NCI-H1417 (cell line): ENCODE measurements around the gene GYG1.

ENCODE experiments used
- DNase-seq, 3 experiments: peaks; one replicate each; lab custom pipeline; 2025; lab: John Stamatoyannopoulos, UW

GYG1 gene

GRCh38 chr3:148991219-148992026, at the start of gene GYG1:
Gene GYG1, plus strand, starts transcription at chr3:148991540. Its CDS starts 101 bp downstream, at chr3:148991641.
- DNase-seq = peak; percentile 63 to 87 (median 87)

GRCh38 chr3:148943506-148944205, 47.7 kb upstream of the GYG1 start:
- DNase-seq = peak; percentile 54 to 92 (median 76)

GRCh38 chr3:148945116-148945515, 46.2 kb upstream of the GYG1 start:
- peak in 1 of 3 experiments; percentile 29 for DNase-seq

- DNase-seq = no peak
These were observed 42.3 kb upstream of the GYG1 start for GRCh38 chr3:148948913-148949657.

DNA sequence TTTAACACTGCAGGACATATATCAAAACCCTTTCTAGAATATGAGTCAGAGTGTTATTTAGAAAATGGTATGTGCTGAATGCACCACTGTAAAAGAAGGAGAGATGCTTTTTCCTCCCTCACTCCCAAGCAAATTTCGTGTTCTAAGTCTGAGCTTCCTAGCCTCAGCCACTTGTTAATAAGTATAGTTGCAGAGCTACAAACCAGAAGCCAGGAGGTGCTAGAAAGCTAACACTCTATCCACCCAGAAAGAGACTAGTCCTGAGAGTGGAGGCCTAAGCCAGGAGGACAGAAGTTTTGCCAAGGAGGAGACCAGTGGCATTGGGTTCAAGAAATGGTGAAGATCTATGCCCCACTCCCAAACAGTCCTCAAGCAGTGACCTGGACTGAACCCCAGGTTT, 40.5 kb upstream of the GYG1 start:
- DNase-seq = no peak

DNA sequence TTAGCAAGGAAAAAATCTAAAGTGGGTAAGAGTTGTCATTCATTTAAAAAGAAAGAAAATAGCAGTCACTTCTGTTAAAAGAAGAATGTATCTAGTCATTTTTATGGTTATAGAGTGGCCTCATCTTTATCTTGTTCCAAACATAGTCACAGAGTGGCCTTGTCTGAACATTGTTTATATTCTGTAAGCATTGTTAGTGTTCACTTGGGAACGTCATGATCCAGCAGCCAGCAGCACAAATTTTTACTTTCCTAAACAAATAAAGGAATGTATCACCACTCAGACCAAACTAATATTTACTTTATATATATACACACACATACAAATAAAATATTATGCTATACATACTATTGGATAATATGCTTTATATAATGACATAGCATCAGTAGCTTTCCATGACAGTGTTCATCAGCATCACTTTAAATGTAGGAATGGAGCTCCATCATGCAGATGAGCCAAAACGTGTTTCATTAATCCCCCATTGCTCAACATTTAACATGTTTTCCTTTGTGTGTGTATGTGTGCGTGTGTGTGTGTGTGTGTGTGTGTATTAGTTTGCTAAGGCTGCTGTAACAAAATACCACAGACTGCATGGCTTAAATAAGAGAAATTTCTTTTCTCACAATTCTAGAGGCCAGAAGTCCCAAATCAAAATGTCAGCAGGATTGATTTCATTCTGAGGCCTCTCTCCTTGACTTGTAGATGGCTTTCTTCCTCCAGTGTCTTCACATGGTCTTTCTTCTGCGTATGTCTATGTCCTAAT, 39.6 kb upstream of the GYG1 start:
- no peak for DNase-seq

DNA sequence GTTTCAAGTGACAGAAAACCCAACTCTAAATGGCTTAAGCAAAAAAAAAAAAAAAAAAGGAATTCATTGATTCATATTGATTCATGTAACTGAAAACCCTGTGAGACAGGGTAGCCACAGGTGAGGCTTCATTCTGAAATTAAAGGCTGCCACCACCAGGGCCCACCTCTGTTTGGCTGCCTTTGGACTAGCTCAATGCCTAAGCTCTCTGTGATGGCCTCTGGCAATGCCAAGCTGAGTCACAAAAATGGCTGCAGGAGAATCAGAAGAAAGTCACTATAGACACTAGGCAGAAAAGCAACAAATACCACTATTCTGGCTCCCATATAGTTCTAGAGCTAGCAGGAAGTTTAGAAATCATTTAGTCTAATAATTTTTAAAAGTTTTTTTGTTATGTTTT, 38.2 kb upstream of the GYG1 start:
- no peak for DNase-seq

- no peak for DNase-seq
These were observed 36.4 kb upstream of the GYG1 start for GRCh38 chr3:148954981-148955380.

DNA sequence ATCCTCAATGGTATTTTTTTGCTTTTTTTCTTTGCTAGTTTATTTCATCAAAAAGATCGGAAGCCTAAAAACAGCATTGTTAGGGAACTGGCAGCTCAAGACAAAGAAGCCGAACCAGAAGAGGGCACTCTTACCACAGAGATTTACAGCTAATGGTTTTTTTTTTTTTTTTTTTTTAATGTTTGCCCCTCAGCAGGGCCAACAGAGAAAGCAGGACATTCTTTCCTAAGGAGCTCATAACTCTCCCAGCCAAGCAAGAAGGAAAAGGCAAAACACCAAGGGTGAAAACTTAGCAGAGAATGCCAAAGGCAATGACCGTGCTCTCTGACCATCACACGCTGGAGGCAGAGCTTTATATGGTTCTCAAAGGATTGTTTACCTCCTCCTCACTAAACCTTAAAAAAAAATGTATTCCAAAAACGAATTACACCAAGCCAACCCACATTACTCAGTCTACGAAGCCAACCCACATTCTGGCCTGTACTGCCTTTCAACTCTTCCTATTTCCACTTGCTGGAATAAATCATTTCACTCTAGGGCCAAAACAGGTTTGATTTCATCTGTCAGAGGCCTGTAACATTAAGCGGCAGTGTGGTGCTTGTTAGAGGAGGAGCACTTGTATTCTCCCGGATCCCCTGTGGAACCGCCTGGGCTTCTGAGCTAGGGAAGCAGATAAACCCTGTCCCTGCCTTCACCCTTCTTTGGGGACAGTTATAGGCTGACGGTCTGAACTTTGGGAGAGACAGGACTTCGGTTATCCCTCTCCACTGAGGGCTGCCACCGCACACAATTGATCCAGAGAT, 35.6 kb upstream of the GYG1 start:
- peak; percentile 27 to 86 (median 54) for DNase-seq

DNA sequence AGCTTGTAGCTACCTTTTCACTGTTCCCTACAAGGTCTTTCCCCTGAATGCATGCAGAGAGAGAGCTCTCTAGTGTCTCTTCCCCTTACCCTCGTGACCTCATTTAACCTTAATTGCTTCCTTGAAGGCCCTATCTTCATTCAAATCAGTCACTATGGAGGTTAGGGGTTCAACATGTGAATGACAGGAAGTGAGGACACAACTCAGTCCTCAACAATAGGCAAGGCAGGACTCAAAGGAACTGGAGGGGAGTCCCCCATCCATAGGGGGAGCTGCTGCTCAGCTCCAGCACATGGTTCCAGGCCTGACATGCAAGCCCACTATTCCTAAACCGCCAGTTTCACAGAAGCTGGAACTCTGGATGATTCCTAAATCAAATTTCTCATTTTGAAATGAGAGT, 33.8 kb upstream of the GYG1 start:
- peak in 2 of 3 experiments; percentile 11 to 32 for DNase-seq

DNA sequence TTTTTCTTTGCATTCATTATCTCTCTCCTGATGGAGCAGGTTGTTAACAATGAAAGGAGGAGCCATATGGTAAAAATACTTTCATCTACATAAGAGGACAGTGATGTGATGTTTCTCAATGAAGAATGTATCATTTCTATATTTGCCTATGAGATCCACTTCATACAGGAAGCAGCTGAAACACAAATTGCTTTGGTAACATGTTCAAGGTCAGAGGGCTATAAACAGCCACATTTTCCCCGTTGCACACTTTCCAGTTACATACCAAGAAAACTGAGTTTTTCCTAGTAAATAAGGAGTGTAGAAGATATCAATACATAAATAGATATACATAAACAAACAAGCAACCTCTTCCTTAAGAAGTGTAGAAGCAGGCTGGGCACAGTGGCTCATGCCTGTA, 32.6 kb upstream of the GYG1 start:
- DNase-seq = peak in 1 of 3 experiments; percentile 47

GRCh38 chr3:148962513-148962912, 28.8 kb upstream of the GYG1 start:
- peak in 1 of 3 experiments; percentile 29 for DNase-seq

- DNase-seq = no peak
These were observed 26.5 kb upstream of the GYG1 start for GRCh38 chr3:148964809-148965208.

GRCh38 chr3:148968321-148968720, 23.0 kb upstream of the GYG1 start:
- no peak for DNase-seq

DNA sequence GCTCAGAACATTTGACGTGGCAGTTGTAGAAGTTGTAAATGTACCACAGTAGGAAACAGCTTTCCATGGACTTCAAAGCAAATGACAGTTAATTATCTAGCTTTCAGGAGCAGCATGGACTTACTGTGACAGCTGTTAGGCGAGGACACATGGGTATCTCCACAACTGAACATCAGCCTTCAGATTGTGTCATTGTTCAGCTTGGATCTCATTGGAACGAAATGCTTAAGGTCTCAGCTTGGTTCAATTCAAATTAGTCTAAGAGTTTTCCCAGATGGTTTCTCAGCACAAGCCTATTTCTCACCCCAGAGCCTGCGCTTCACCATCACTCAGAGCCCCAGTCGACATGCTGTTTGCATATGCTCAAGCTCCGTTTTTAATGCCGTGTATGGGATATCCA, 21.1 kb upstream of the GYG1 start:
- DNase-seq = no peak

DNA sequence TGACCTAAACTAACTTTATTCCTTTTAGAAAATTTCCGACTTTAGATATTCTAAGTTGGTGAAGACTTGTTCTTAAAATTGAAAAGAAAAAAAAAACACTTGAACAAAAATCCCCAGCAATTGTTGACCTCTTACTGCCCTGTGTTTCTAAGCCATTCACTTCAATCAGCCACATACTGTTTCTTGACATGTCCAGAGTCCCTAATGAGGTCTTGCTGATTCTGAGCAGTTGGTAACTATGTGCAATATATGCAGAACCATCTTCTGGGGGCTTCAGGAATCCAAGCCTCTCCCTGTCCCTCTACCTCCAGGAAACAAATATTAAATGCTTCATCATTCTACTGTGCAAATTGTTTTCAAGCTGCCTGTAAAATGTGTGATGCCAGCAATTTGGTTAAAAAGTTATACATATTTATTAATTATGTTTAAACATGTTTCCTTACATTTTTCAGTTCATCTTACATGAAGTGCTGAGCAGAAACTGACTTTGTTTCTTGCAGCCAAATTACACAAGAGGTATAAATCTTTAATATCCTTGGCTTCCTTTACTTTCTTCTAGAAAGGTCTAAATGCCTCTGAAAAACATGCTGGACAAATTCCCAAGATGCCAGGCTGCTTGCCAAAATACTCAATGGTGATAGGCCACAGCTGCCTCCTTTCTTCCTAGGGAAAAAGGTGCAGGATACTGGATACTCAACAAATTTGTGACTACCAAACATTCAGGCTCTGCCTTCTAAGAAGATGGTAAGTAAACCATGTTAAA, 19.8 kb upstream of the GYG1 start:
- no peak for DNase-seq

- no peak for DNase-seq
These were observed 16.6 kb upstream of the GYG1 start for GRCh38 chr3:148974726-148975125.

- DNase-seq = no peak
These were observed 16.1 kb upstream of the GYG1 start for GRCh38 chr3:148975248-148975647.

DNA sequence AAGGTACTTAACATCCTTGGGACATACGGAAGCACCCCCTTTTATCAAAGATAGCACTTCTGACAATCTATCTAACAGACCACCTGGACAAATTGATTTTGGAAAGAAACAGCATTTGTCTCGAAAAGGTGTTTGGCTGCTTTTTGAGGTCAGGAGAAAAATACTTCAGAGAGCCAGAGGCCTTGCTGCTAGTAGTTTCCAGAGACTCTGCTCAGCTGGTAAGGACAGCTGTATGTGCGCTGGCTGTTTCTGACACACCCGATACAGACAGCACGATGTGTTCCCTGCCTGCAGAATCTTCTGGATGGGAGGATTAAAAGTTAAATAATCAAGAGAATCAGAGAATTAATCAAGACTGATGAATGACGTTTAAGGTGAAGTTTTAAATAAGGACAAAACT, 15.6 kb upstream of the GYG1 start:
- DNase-seq = no peak

DNA sequence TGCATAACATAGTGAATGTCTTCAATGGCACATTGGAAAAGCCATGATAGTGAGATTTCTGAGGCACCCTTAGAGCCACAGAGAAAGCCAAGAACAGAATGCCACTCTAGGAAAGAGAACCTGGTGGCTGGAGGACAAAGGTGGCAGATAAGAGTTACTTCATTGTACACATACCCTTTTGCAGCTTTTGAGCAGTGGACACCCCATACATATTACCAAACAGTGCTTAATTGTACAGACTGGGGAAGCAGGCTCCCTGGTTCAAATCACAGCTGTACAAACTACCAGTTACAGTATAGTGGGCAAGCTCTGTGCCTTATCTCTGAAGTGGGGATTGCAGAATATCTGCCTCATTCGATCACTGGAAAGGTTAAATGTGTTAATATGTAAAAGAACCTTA, 10.1 kb upstream of the GYG1 start:
- DNase-seq = no peak
